WTC11 (cell line): ENCODE results near the gene TMEM19. TPM values are rescaled to one million over a fixed set of nuclear protein-coding genes. Genes with fewer than 3 reads are reported as not detected.

Source experiments
- ATAC-seq: fragments of 200-7000 bp; cut with Tn5 transposase; 2 replicates; pipeline ENCODE4 v1.10.0; 2021; ENCODE audit warnings: mild to moderate bottlenecking, moderate library complexity
- CTCF ChIA-PET: fragments of 300-600 bp; sonication (Branson Sonifier 250); formaldehyde crosslinking; loops from one replicate; lab custom pipeline; 2021; ENCODE audit warnings: antibody characterized with exemption; lab: Charles Lee
- POLR2A ChIA-PET: fragments of 350-600 bp; sonication (Branson Sonifier 250); formaldehyde crosslinking; loops from one replicate; lab custom pipeline; 2021; ENCODE audit warnings: antibody characterized with exemption; lab: Charles Lee
- DNase-seq: peaks from one replicate; pipeline ENCODE4 v3.0.0; 2021; ENCODE audit warnings: low spot score
- H3K27ac Mint-ChIP-seq: 2 replicates; pipeline ENCODE4 v1.8.0; 2021; ENCODE audit warnings: mixed read lengths
- H3K27me3 Mint-ChIP-seq: 2 replicates; pipeline ENCODE4 v1.8.0; 2021; ENCODE audit warnings: low read depth, mild to moderate bottlenecking, moderate library complexity, mixed read lengths
- H3K36me3 Mint-ChIP-seq: 2 replicates; pipeline ENCODE4 v1.8.0; 2021; ENCODE audit warnings: mixed read lengths
- H3K4me1 Mint-ChIP-seq: 2 replicates; pipeline ENCODE4 v1.8.0; 2022; ENCODE audit warnings: mixed read lengths
- H3K4me3 Mint-ChIP-seq: 2 replicates; pipeline ENCODE4 v1.8.0; 2021; ENCODE audit warnings: mild to moderate bottlenecking, moderate library complexity, mixed read lengths
- H3K9me3 Mint-ChIP-seq: 2 replicates; pipeline ENCODE4 v1.8.0; 2021; ENCODE audit warnings: mixed read lengths
- AFF4 ChIP-seq: sonication (generic); formaldehyde crosslinking; IDR thresholded peaks from 2 replicates; pipeline ENCODE4 v1.8.1; 2023; ENCODE audit warnings: mild to moderate bottlenecking, missing genetic modification reagents, borderline replicate concordance
- CDX4 ChIP-seq: fragments of 250-450 bp; sonication (Bioruptor Pico); IDR thresholded peaks from 2 replicates; pipeline ENCODE4 v1.9.0; 2021; ENCODE audit warnings: moderate library complexity, mild to moderate bottlenecking, inconsistent platforms, borderline replicate concordance
- E2F1 ChIP-seq: sonication (generic); formaldehyde crosslinking; IDR thresholded peaks from 2 replicates; pipeline ENCODE4 v1.8.0; 2022; ENCODE audit warnings: mild to moderate bottlenecking, missing genetic modification reagents
- HMGXB4 ChIP-seq: sonication (generic); formaldehyde crosslinking; IDR thresholded peaks from 2 replicates; pipeline ENCODE4 v1.8.1; 2023; ENCODE audit warnings: mild to moderate bottlenecking, moderate library complexity, missing genetic modification reagents
- IRF2 ChIP-seq: sonication (generic); formaldehyde crosslinking; IDR thresholded peaks from 2 replicates; pipeline ENCODE4 v1.8.0; 2022; ENCODE audit warnings: low read depth, missing genetic modification reagents, borderline replicate concordance
- MXD4 ChIP-seq: fragments of 250-450 bp; sonication (Bioruptor Pico); IDR thresholded peaks from 2 replicates; pipeline ENCODE4 v1.8.0; 2021; ENCODE audit warnings: mild to moderate bottlenecking, moderate library complexity, borderline replicate concordance
- MYBL2 ChIP-seq: sonication (generic); formaldehyde crosslinking; IDR thresholded peaks from 2 replicates; pipeline ENCODE4 v1.8.1; 2023; ENCODE audit warnings: mild to moderate bottlenecking, moderate library complexity, missing genetic modification reagents
- NFE2L1 ChIP-seq: sonication (generic); formaldehyde crosslinking; IDR thresholded peaks from 2 replicates; pipeline ENCODE4 v1.8.1; 2023; ENCODE audit warnings: missing genetic modification reagents
- RORB ChIP-seq: fragments of 250-450 bp; sonication (Bioruptor Pico); IDR thresholded peaks from 2 replicates; pipeline ENCODE4 v1.9.0; 2021; ENCODE audit warnings: mild to moderate bottlenecking
- SMAD4 ChIP-seq: sonication (generic); formaldehyde crosslinking; IDR thresholded peaks from 2 replicates; pipeline ENCODE4 v1.8.0; 2022; ENCODE audit warnings: mild to moderate bottlenecking, missing genetic modification reagents
- SOX15 ChIP-seq: fragments of 250-450 bp; sonication (Bioruptor Pico); IDR thresholded peaks from 2 replicates; pipeline ENCODE4 v1.9.0; 2021; ENCODE audit warnings: mild to moderate bottlenecking
- TEAD4 ChIP-seq: sonication (generic); formaldehyde crosslinking; IDR thresholded peaks from 2 replicates; pipeline ENCODE4 v1.8.0; 2022; ENCODE audit warnings: mild to moderate bottlenecking, missing genetic modification reagents
- TP53 ChIP-seq: sonication (generic); formaldehyde crosslinking; IDR thresholded peaks from 2 replicates; pipeline ENCODE4 v1.8.1; 2023; ENCODE audit warnings: mild to moderate bottlenecking, missing genetic modification reagents
- USF2 ChIP-seq: sonication (generic); formaldehyde crosslinking; IDR thresholded peaks from 2 replicates; pipeline ENCODE4 v1.8.1; 2023; ENCODE audit warnings: mild to moderate bottlenecking, missing genetic modification reagents, moderate library complexity
- ZNF121 ChIP-seq: sonication (generic); formaldehyde crosslinking; IDR thresholded peaks from 2 replicates; pipeline ENCODE4 v1.8.0; 2023; ENCODE audit warnings: missing genetic modification reagents
- ZNF219 ChIP-seq: sonication (generic); formaldehyde crosslinking; IDR thresholded peaks from 2 replicates; pipeline ENCODE4 v1.8.0; 2023; ENCODE audit warnings: missing genetic modification reagents, mild to moderate bottlenecking, borderline replicate concordance
- ZNF232 ChIP-seq: sonication (generic); formaldehyde crosslinking; IDR thresholded peaks from 2 replicates; pipeline ENCODE4 v1.8.0; 2022; ENCODE audit warnings: mild to moderate bottlenecking, missing genetic modification reagents
- ZNF317 ChIP-seq: sonication (generic); formaldehyde crosslinking; IDR thresholded peaks from 2 replicates; pipeline ENCODE4 v1.8.1; 2023; ENCODE audit warnings: low read depth, mild to moderate bottlenecking, moderate library complexity, missing genetic modification reagents, borderline replicate concordance
- ZNF416 ChIP-seq: fragments of 250-450 bp; sonication (Bioruptor Pico); IDR thresholded peaks from 2 replicates; pipeline ENCODE4 v1.9.0; 2021; ENCODE audit warnings: mild to moderate bottlenecking, inconsistent platforms
- total RNA-seq: library from RNA; stranded (reverse); gene quantifications from 3 replicates; pipeline ENCODE4 v1.2.3, GENCODE V29; 2021
- TF ChIP-seq, protein P1 (sequence below): sonication (generic); formaldehyde crosslinking; IDR thresholded peaks from 2 replicates; pipeline ENCODE4 v1.8.0; 2023; ENCODE audit warnings: missing genetic modification reagents, mild to moderate bottlenecking, borderline replicate concordance

TMEM19 gene
- total RNA-seq, 1 experiment from 2014 or later: 11.7 TPM

GRCh38 chr12:71654200-71654599 is 31.7 kb upstream of the TMEM19 start (continued):
- no peak for TF ChIP-seq TP53
- no peak for TF ChIP-seq SOX15 (CRISPR knock-in tag)
- no peak for TF ChIP-seq SMAD4 (CRISPR knock-in tag)

DNA sequence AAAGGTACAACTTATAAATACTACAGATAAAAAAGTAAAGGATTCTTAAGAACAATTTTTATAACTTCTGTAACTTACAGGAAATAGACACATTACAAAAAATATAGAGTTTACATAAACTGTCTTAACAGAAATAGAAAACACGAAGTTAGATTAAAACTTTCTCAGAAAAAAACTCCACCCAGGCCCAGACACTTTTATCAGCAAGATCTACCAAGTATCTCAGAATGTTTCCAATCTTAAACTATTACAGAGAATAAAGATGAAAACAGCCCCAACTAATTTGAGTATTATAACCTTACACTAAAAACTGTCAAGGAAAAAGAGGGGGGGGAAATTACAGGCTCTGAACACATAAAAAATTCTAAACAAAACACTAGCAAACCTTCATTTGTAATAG is 30.4 kb upstream of the TMEM19 start:
- no peaks in the 10 kb centered on the region for H3K27me3 Mint-ChIP-seq
- POLR2A ChIA-PET: no interaction called here
- no peak for DNase-seq
- peaks cover 26% of the 10 kb centered on the region for H3K36me3 Mint-ChIP-seq
- H3K4me3 Mint-ChIP-seq: no peak overlapping the region
- ATAC-seq: no peak
- CTCF ChIA-PET: no interaction called here
- TF ChIP-seq CDX4 (CRISPR knock-in tag) (no peak), ZNF317 (CRISPR knock-in tag) (no peak), MXD4 (CRISPR knock-in tag) (no peak), IRF2 (CRISPR knock-in tag) (no peak), ZNF219 (CRISPR knock-in tag) (no peak), SMAD4 (CRISPR knock-in tag) (no peak), AFF4 (CRISPR knock-in tag) (no peak), E2F1 (no peak), NFE2L1 (CRISPR knock-in tag) (no peak), RORB (CRISPR knock-in tag) (no peak), MYBL2 (CRISPR knock-in tag) (no peak), HMGXB4 (CRISPR knock-in tag) (no peak), TEAD4 (no peak), ZNF416 (CRISPR knock-in tag) (no peak), ZNF121 (CRISPR knock-in tag) (no peak), USF2 (CRISPR knock-in tag) (no peak), ZNF232 (CRISPR knock-in tag) (no peak)
- TF ChIP-seq, protein P1, sequence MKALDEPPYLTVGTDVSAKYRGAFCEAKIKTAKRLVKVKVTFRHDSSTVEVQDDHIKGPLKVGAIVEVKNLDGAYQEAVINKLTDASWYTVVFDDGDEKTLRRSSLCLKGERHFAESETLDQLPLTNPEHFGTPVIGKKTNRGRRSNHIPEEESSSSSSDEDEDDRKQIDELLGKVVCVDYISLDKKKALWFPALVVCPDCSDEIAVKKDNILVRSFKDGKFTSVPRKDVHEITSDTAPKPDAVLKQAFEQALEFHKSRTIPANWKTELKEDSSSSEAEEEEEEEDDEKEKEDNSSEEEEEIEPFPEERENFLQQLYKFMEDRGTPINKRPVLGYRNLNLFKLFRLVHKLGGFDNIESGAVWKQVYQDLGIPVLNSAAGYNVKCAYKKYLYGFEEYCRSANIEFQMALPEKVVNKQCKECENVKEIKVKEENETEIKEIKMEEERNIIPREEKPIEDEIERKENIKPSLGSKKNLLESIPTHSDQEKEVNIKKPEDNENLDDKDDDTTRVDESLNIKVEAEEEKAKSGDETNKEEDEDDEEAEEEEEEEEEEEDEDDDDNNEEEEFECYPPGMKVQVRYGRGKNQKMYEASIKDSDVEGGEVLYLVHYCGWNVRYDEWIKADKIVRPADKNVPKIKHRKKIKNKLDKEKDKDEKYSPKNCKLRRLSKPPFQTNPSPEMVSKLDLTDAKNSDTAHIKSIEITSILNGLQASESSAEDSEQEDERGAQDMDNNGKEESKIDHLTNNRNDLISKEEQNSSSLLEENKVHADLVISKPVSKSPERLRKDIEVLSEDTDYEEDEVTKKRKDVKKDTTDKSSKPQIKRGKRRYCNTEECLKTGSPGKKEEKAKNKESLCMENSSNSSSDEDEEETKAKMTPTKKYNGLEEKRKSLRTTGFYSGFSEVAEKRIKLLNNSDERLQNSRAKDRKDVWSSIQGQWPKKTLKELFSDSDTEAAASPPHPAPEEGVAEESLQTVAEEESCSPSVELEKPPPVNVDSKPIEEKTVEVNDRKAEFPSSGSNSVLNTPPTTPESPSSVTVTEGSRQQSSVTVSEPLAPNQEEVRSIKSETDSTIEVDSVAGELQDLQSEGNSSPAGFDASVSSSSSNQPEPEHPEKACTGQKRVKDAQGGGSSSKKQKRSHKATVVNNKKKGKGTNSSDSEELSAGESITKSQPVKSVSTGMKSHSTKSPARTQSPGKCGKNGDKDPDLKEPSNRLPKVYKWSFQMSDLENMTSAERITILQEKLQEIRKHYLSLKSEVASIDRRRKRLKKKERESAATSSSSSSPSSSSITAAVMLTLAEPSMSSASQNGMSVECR (CRISPR knock-in tag): no peak
- TF ChIP-seq, all 79 proteins: peak for 0
- H3K27ac Mint-ChIP-seq: no peak overlapping the region
- H3K4me1 Mint-ChIP-seq: no peaks in the 10 kb centered on the region
- peaks cover 5% of the 10 kb centered on the region for H3K9me3 Mint-ChIP-seq
